ENCODE data around the gene STARD5. TPM values are rescaled to one million over a fixed set of nuclear protein-coding genes. Genes with fewer than 3 reads are reported as not detected.

The STARD5 gene
- total RNA-seq, 2 donors from 2014 or later, result 2.0 to 5.4 TPM

- no peaks in the 10 kb centered on the region for H3K27me3 Mint-ChIP-seq (ENCODE audit: insufficient read depth)
- H3K27me3 ChIP-seq (ENCODE audit: control insufficient read depth, insufficient read depth, low read length, poor library complexity, severe bottlenecking), result no peaks in the 10 kb centered on the region
- no peak for DNase-seq
- H3K4me3 Mint-ChIP-seq, result no peak overlapping the region
- no peaks in the 10 kb centered on the region for H3K36me3 Mint-ChIP-seq (ENCODE audit: low read depth)
- no peaks in the 10 kb centered on the region for H3K9me3 ChIP-seq (ENCODE audit: control insufficient read depth, low read length)
- H3K9me3 Mint-ChIP-seq, result no peaks in the 10 kb centered on the region
- TF ChIP-seq CTCF (conservative IDR thresholded peaks at IDR 0.05), result no peak
- H3K4me3 ChIP-seq (ENCODE audit: low read length), result no peak overlapping the region
- H3K27ac Mint-ChIP-seq, result no peak overlapping the region
- no peak overlapping the region for H3K9ac ChIP-seq (ENCODE audit: extremely low read depth, low read length, poor library complexity, severe bottlenecking)
- no peaks in the 10 kb centered on the region for H3K4me1 Mint-ChIP-seq
- 98 to 100% methylated on average over 1 to 5 of the region's 5 CpGs for WGBS, 2 experiments (ENCODE audit: insufficient coverage in 1 of 2, insufficient read length in 1 of 2)
- no peaks in the 10 kb centered on the region for H3K4me1 ChIP-seq (ENCODE audit: control insufficient read depth, insufficient read depth, low read length)
- H3K36me3 ChIP-seq (ENCODE audit: control insufficient read depth, insufficient read depth, low read length), result peaks cover 2% of the 10 kb centered on the region
- H3K27ac ChIP-seq (ENCODE audit: low read depth, low read length), result no peak overlapping the region
Observed at GRCh38 chr15:81313686-81314085, 10.3 kb downstream of the STARD5 start.

- H3K27me3 ChIP-seq (ENCODE audit: control insufficient read depth, insufficient read depth, low read length, poor library complexity, severe bottlenecking), result no peaks in the 10 kb centered on the region
- no peak overlapping the region for H3K27ac Mint-ChIP-seq
Observed at GRCh38 chr15:81312790-81313543, 11.0 kb downstream of the STARD5 start.

GRCh38 chr15:81311752-81312464, 12.0 kb downstream of the STARD5 start:
- H3K36me3 Mint-ChIP-seq (ENCODE audit: low read depth), result no peaks in the 10 kb centered on the region
- H3K27me3 Mint-ChIP-seq (ENCODE audit: insufficient read depth), result no peaks in the 10 kb centered on the region
- no peaks in the 10 kb centered on the region for H3K27me3 ChIP-seq (ENCODE audit: control insufficient read depth, insufficient read depth, low read length, poor library complexity, severe bottlenecking)
- no peak for TF ChIP-seq CTCF (conservative IDR thresholded peaks at IDR 0.05)
- no peaks in the 10 kb centered on the region for H3K9me3 Mint-ChIP-seq
- no peak overlapping the region for H3K4me3 Mint-ChIP-seq
- no peaks in the 10 kb centered on the region for H3K36me3 ChIP-seq (ENCODE audit: control insufficient read depth, insufficient read depth, low read length)
- no peak overlapping the region for H3K27ac ChIP-seq (ENCODE audit: low read depth, low read length)
- H3K4me1 ChIP-seq (ENCODE audit: control insufficient read depth, insufficient read depth, low read length), result no peaks in the 10 kb centered on the region
- no peaks in the 10 kb centered on the region for H3K4me1 Mint-ChIP-seq
- WGBS, 2 experiments (ENCODE audit: insufficient coverage in 1 of 2, insufficient read length in 1 of 2), result 93% methylated on average over 6 to 10 of the region's 10 CpGs
- H3K9me3 ChIP-seq (ENCODE audit: control insufficient read depth, low read length), result no peaks in the 10 kb centered on the region
- H3K27ac Mint-ChIP-seq, result no peak overlapping the region
- DNase-seq, result no peak
- H3K4me3 ChIP-seq (ENCODE audit: low read length), result no peak overlapping the region
- H3K9ac ChIP-seq (ENCODE audit: extremely low read depth, low read length, poor library complexity, severe bottlenecking), result no peak overlapping the region

More at GRCh38 chr15:81312790-81313543, 11.0 kb downstream of the STARD5 start:
- Histone ChIP-seq H3K4me3 (ENCODE audit: low read length) (no peak overlapping the region), H3K9ac (ENCODE audit: extremely low read depth, low read length, poor library complexity, severe bottlenecking) (no peak overlapping the region), H3K4me1 (ENCODE audit: control insufficient read depth, insufficient read depth, low read length) (no peaks in the 10 kb centered on the region), H3K27ac (ENCODE audit: low read depth, low read length) (no peak overlapping the region), H3K36me3 (ENCODE audit: control insufficient read depth, insufficient read depth, low read length) (no peaks in the 10 kb centered on the region), H3K9me3 (ENCODE audit: control insufficient read depth, low read length) (no peaks in the 10 kb centered on the region)
- no peak for TF ChIP-seq CTCF (conservative IDR thresholded peaks at IDR 0.05)
- H3K4me3 Mint-ChIP-seq, result no peak overlapping the region
- WGBS, 2 experiments (ENCODE audit: insufficient coverage in 1 of 2, insufficient read length in 1 of 2), result 93 to 99% methylated on average over 15 to 22 of the region's 22 CpGs
- H3K36me3 Mint-ChIP-seq (ENCODE audit: low read depth), result no peaks in the 10 kb centered on the region
- no peaks in the 10 kb centered on the region for H3K4me1 Mint-ChIP-seq
- no peaks in the 10 kb centered on the region for H3K27me3 Mint-ChIP-seq (ENCODE audit: insufficient read depth)
- no peaks in the 10 kb centered on the region for H3K9me3 Mint-ChIP-seq
- no peak for DNase-seq
